ENCODE data around the gene RANBP10. TPM values are rescaled to one million over a fixed set of nuclear protein-coding genes. Genes with fewer than 3 reads are reported as not detected.

The RANBP10 gene
- total RNA-seq, 4 donors from 2014 or later, result 15.0 to 24.6 (median 17.9) TPM

GRCh38 chr16:67846320-67847063, 40.1 kb upstream of the RANBP10 start, which contains the start of gene NUTF2:
NUTF2 (plus strand) TSS chr16:67846933; CDS start chr16:67865131, 18,198 bp downstream.
- WGBS, 2 donors, result 0 to 1% methylated on average over 31 to 52 of the region's 57 CpGs
- peak; percentile 95 to 99 for DNase-seq (ENCODE audit: low spot score in 2 of 2)
- TF ChIP-seq CTCF (IDR thresholded peaks at IDR 0.05) (peak in 1 of 3 donors; percentile 85), POLR2A (IDR thresholded peaks at IDR 0.05) (no peak)
- peak within 1 kb of the TSS; percentile 90 for H3K4me3 ChIP-seq (ENCODE audit: low read depth, poor library complexity, severe bottlenecking)
- intact Hi-C loops (cut with DNase I; ENCODE audit: low total_unique reads), result no loop called here

GRCh38 chr16:67846063-67846319, 39.6 kb upstream of the RANBP10 start:
- intact Hi-C loops (cut with DNase I; ENCODE audit: low total_unique reads), result no loop called here
- 13 to 15% methylated on average over 2 of the region's 2 CpGs for WGBS, 2 donors
- peak overlapping the region; percentile 46 for H3K4me3 ChIP-seq (ENCODE audit: low read depth, poor library complexity, severe bottlenecking)
- no peak for DNase-seq (ENCODE audit: low spot score in 2 of 2)
- no peak for TF ChIP-seq CTCF (IDR thresholded peaks at IDR 0.05)
- no peak for TF ChIP-seq POLR2A (IDR thresholded peaks at IDR 0.05)

- DNase-seq (ENCODE audit: low spot score in 2 of 2), result no peak
- intact Hi-C loops (cut with DNase I; ENCODE audit: low total_unique reads), result no loop called here
- TF ChIP-seq POLR2A (IDR thresholded peaks at IDR 0.05), result no peak
- no peak for TF ChIP-seq CTCF (IDR thresholded peaks at IDR 0.05)
- H3K4me3 ChIP-seq (ENCODE audit: low read depth, poor library complexity, severe bottlenecking), result no peak overlapping the region
- WGBS, 2 donors, result 64 to 69% methylated on average over 5 of the region's 5 CpGs
Observed at GRCh38 chr16:67845291-67846062, 39.1 kb upstream of the RANBP10 start.

GRCh38 chr16:67844497-67844896, 38.1 kb upstream of the RANBP10 start:
- intact Hi-C loops (cut with DNase I; ENCODE audit: low total_unique reads), result no loop called here
- TF ChIP-seq CTCF (IDR thresholded peaks at IDR 0.05) (no peak), POLR2A (IDR thresholded peaks at IDR 0.05) (no peak)
- WGBS, 2 donors, result 58 to 59% methylated on average over 4 of the region's 4 CpGs
- DNase-seq (ENCODE audit: low spot score in 2 of 2), result no peak
- H3K4me3 ChIP-seq (ENCODE audit: low read depth, poor library complexity, severe bottlenecking), result no peak overlapping the region

GRCh38 chr16:67843343-67843765, 37.0 kb upstream of the RANBP10 start:
- H3K4me3 ChIP-seq (ENCODE audit: low read depth, poor library complexity, severe bottlenecking), result peak overlapping the region; percentile 65
- DNase-seq (ENCODE audit: low spot score in 2 of 2), result peak in 1 of 2 donors; percentile 86
- intact Hi-C loops (cut with DNase I; ENCODE audit: low total_unique reads), result no loop called here
- TF ChIP-seq POLR2A (IDR thresholded peaks at IDR 0.05) (no peak), CTCF (IDR thresholded peaks at IDR 0.05) (no peak)
- WGBS, 2 donors, result 8 to 9% methylated on average over 8 to 11 of the region's 11 CpGs
